Kidney (tissue), 14 donors: Measurements from ENCODE around the gene DPY19L1. TPM values are rescaled to one million over a fixed set of nuclear protein-coding genes. Genes with fewer than 3 reads are reported as not detected.

ENCODE experiments used
- DNase-seq, 5 donors: peaks; one replicate each; pipeline ENCODE4 v3.0.0-alpha.2; 2013 to 2020
- FAIRE-seq: peaks from 2 replicates; lab custom pipeline; 2012; peaks lifted over from hg19 to GRCh38; lab: Jason Lieb, UNC
- H3K27ac ChIP-seq, 2 donors: one replicate each; pipeline ENCODE4 v1.7.0; 2013; ENCODE audit warnings: low read depth in 2 of 2, low read length in 2 of 2, inconsistent platforms in 1 of 2
- H3K27me3 ChIP-seq: one replicate; pipeline ENCODE4 v1.7.1; 2013; ENCODE audit warnings: low read length, inconsistent platforms; ENCODE audit not compliant: control insufficient read depth, insufficient read depth
- H3K36me3 ChIP-seq, 3 donors: one replicate each; pipeline versions ENCODE4 v1.7.0 to v1.7.1; 2013; ENCODE audit warnings: low read length in 3 of 3, control low read depth in 1 of 3, inconsistent platforms in 1 of 3; ENCODE audit not compliant: insufficient read depth in 3 of 3, control insufficient read depth in 2 of 3
- H3K4me1 ChIP-seq, 3 donors: one replicate each; pipeline versions ENCODE4 v1.7.0 to v1.7.1; 2013; ENCODE audit warnings: low read length in 3 of 3, inconsistent platforms in 1 of 3, low read depth in 1 of 3; ENCODE audit not compliant: control insufficient read depth in 2 of 3, insufficient read depth in 2 of 3
- H3K4me3 ChIP-seq, 3 donors: one replicate each; pipeline versions ENCODE4 v1.7.0 to v1.8.1; 2013; ENCODE audit warnings: low read length in 3 of 3, control low read depth in 1 of 3, inconsistent platforms in 1 of 3
- H3K9ac ChIP-seq, 3 donors: one replicate each; pipeline versions ENCODE4 v1.7.0 to v1.7.1; 2013; ENCODE audit warnings: low read length in 3 of 3, control low read depth in 1 of 3, inconsistent platforms in 1 of 3
- H3K9me3 ChIP-seq, 3 donors: one replicate each; pipeline versions ENCODE4 v1.7.0 to v1.7.1; 2013; ENCODE audit warnings: low read length in 3 of 3, control low read depth in 1 of 3, inconsistent platforms in 1 of 3; ENCODE audit not compliant: control insufficient read depth in 2 of 3, insufficient read depth in 1 of 3
- CTCF ChIP-seq: IDR thresholded peaks from 3 replicates; pipeline ENCODE4 v1.5.1; 2012; ENCODE audit warnings: mild to moderate bottlenecking, moderate library complexity, borderline replicate concordance; ENCODE audit not compliant: insufficient read depth; ENCODE audit errors: extremely low read depth
- intact Hi-C: fragments of 100-400 bp; cut with DNase I; formaldehyde crosslinking; loops from one replicate; pipeline ENCODE4 v1.11.1; 2022
- polyA plus RNA-seq: library from polyadenylated mRNA; stranded (reverse); fragments of 350-450 nt; fragmentation: Illumina TruSeq; extraction: RNeasy Lipid Tissue Mini Kit (QIAGEN cat#74804); gene quantifications from one replicate; pipeline ENCODE4 v1.2.3, GENCODE V29; 2014; ENCODE audit warnings: low read depth, low replicate concordance; ENCODE audit not compliant: insufficient read depth
- total RNA-seq: library from RNA; stranded (reverse); fragmentation: NEBNext Ultra II Directional; extraction: Animal tissue kit (Norgen Biotek cat#: 25700); gene quantifications from one replicate; pipeline ENCODE4 v1.2.1, GENCODE V29; 2021
- donor health status: control.
- donor health status: control.
- donor health status: control.
- donor health status: control.
- donor health status: control.
- donor health status: DM: yes; HTN: yes; CAD: no.
- donor health status: Normal renal cell carcinoma (clear cell type).

DPY19L1 gene
- total and polyA plus RNA-seq, 2 donors from 2014 or later = 5.0 to 32.4 TPM

- no peak overlapping the region for H3K27ac ChIP-seq
- FAIRE-seq = no peak
- no peaks in the 10 kb centered on the region for H3K36me3 ChIP-seq
- no peaks in the 10 kb centered on the region for H3K9me3 ChIP-seq
- no peaks in the 10 kb centered on the region for H3K27me3 ChIP-seq
- no peak for TF ChIP-seq CTCF
- H3K4me3 ChIP-seq = no peak overlapping the region
- intact Hi-C loops = no loop called here
- no peak overlapping the region for H3K9ac ChIP-seq
- DNase-seq = no peak
- H3K4me1 ChIP-seq = peaks cover 0 to 8% (median 2%) of the 10 kb centered on the region in 3 donors
Observed at GRCh38 chr7:35032166-35032565, 5.1 kb downstream of the DPY19L1 start.

- peaks cover 0 to 3% (median 2%) of the 10 kb centered on the region in 3 donors for H3K4me1 ChIP-seq
- intact Hi-C loops = no loop called here
- H3K9ac ChIP-seq = no peak overlapping the region
- no peaks in the 10 kb centered on the region for H3K27me3 ChIP-seq
- DNase-seq (no peak), FAIRE-seq (no peak)
- H3K9me3 ChIP-seq = no peaks in the 10 kb centered on the region
- no peak for TF ChIP-seq CTCF
- H3K27ac ChIP-seq = no peak overlapping the region
- H3K36me3 ChIP-seq = no peaks in the 10 kb centered on the region
- no peak overlapping the region for H3K4me3 ChIP-seq
Observed at GRCh38 chr7:35030848-35031247, 6.4 kb downstream of the DPY19L1 start.

GRCh38 chr7:35029311-35029710, 8.0 kb downstream of the DPY19L1 start:
- Histone ChIP-seq H3K9me3 (no peaks in the 10 kb centered on the region), H3K4me1 (no peaks in the 10 kb centered on the region), H3K27me3 (no peaks in the 10 kb centered on the region), H3K36me3 (no peaks in the 10 kb centered on the region), H3K27ac (no peak overlapping the region), H3K9ac (no peak overlapping the region), H3K4me3 (no peak overlapping the region)
- no peak for TF ChIP-seq CTCF
- intact Hi-C loops = no loop called here
- FAIRE-seq = no peak
- no peak for DNase-seq

GRCh38 chr7:35026150-35026549, 11.1 kb downstream of the DPY19L1 start:
- no peak overlapping the region for H3K27ac ChIP-seq
- FAIRE-seq (no peak), DNase-seq (no peak)
- H3K4me1 ChIP-seq = no peaks in the 10 kb centered on the region
- no peaks in the 10 kb centered on the region for H3K9me3 ChIP-seq
- no peaks in the 10 kb centered on the region for H3K27me3 ChIP-seq
- H3K4me3 ChIP-seq = no peak overlapping the region
- TF ChIP-seq CTCF = no peak
- H3K9ac ChIP-seq = no peak overlapping the region
- no peaks in the 10 kb centered on the region for H3K36me3 ChIP-seq
- intact Hi-C loops = no loop called here
